Keratinocyte (primary cell): ENCODE data around the gene PTBP3.

ENCODE experiments used
- CTCF ChIP-seq, 3 experiments: IDR thresholded peaks in 1 of 3; conservative IDR thresholded peaks in 1 of 3; optimal IDR thresholded peaks in 1 of 3; 2 replicates in 2 of 3; 3 replicates in 1 of 3; pipeline versions ENCODE3 to v1.5.1; 2011; ENCODE audit warnings: low read length in 3 of 3, mild to moderate bottlenecking in 3 of 3, moderate library complexity in 2 of 3, control low read depth in 1 of 3, inconsistent platforms in 1 of 3; ENCODE audit not compliant: insufficient read depth in 2 of 3; ENCODE audit errors: extremely low read depth in 1 of 3
- EZH2 ChIP-seq: IDR thresholded peaks from one replicate; pipeline ENCODE4 v1.6.1; 2012; ENCODE audit warnings: inconsistent platforms, mild to moderate bottlenecking, low read length, moderate library complexity

- TF ChIP-seq CTCF (optimal IDR thresholded peaks at IDR 0.05 in 1 of 3, IDR thresholded peaks at IDR 0.05 in 1 of 3, conservative IDR thresholded peaks at IDR 0.05 in 1 of 3; ENCODE audit: extremely low read depth in 1 of 3, insufficient read depth in 2 of 3, low read length in 3 of 3) (no peak), EZH2 (no peak)
Observed at GRCh38 chr9:112226091-112226490, 107.3 kb downstream of the PTBP3 start.
